GM12892 (cell line): Measurements from ENCODE around the gene OTOP2.
A peak's percentile ranks its signal among the peaks of the same experiment; 100 is the strongest.

ENCODE experiments used
- DNase-seq: peaks from one replicate; pipeline ENCODE4 v3.0.0; 2011; ENCODE audit not compliant: insufficient read length
- FAIRE-seq: peaks from 2 replicates; lab custom pipeline; 2011; peaks lifted over from hg19 to GRCh38; lab: Jason Lieb, UNC
- POLR2A ChIP-seq: IDR thresholded peaks from 2 replicates; pipeline ENCODE4 v1.6.1; 2011; ENCODE audit warnings: low read depth, low read length, control low read depth
- POLR2AphosphoS5 ChIP-seq: IDR thresholded peaks from 2 replicates; pipeline ENCODE4 v1.6.1; 2011; ENCODE audit warnings: low read depth, low read length, control low read depth
- TAF1 ChIP-seq: IDR thresholded peaks from 2 replicates; pipeline ENCODE4 v1.6.1; 2011; ENCODE audit warnings: low read depth, mild to moderate bottlenecking, control low read depth, low read length, borderline replicate concordance

OTOP2 gene

GRCh38 chr17:74936470-74936799 lies 12.4 kb downstream of the OTOP2 start:
- FAIRE-seq, result no peak
- no peak for DNase-seq
- no peak for TF ChIP-seq TAF1
- TF ChIP-seq POLR2AphosphoS5, result no peak
- no peak for TF ChIP-seq POLR2A

GRCh38 chr17:74937064-74938051 lies 13.3 kb downstream of the OTOP2 start:
- DNase-seq (no peak), FAIRE-seq (no peak)
- no peak for TF ChIP-seq TAF1
- TF ChIP-seq POLR2A, result no peak
- no peak for TF ChIP-seq POLR2AphosphoS5

- DNase-seq (no peak), FAIRE-seq (no peak)
- TF ChIP-seq POLR2AphosphoS5 (no peak), POLR2A (no peak), TAF1 (no peak)
These were observed 14.3 kb downstream of the OTOP2 start for GRCh38 chr17:74938194-74938950.

GRCh38 chr17:74939534-74939933 lies 15.5 kb downstream of the OTOP2 start:
- TF ChIP-seq POLR2A (no peak), TAF1 (no peak), POLR2AphosphoS5 (no peak)
- FAIRE-seq (no peak), DNase-seq (no peak)

GRCh38 chr17:74941128-74941725 lies 17.2 kb downstream of the OTOP2 start:
- TF ChIP-seq POLR2AphosphoS5 (no peak), TAF1 (no peak), POLR2A (no peak)
- no peak for FAIRE-seq

GRCh38 chr17:74943808-74944522 lies 19.9 kb downstream of the OTOP2 start:
- no peak for FAIRE-seq
- DNase-seq, result no peak
- TF ChIP-seq TAF1 (no peak), POLR2AphosphoS5 (no peak), POLR2A (no peak)

More at GRCh38 chr17:74941128-74941725, 17.2 kb downstream of the OTOP2 start:
- DNase-seq, result no peak

- TF ChIP-seq POLR2A, result peak; percentile 54; the same call in 1 of the 2 replicates
- no peak for TF ChIP-seq POLR2AphosphoS5
- FAIRE-seq, result peak; percentile 81
- DNase-seq, result no peak
These were observed 21.5 kb downstream of the OTOP2 start for GRCh38 chr17:74945543-74945942.

- DNase-seq (no peak), FAIRE-seq (no peak)
- TF ChIP-seq POLR2AphosphoS5 (no peak), POLR2A (no peak), TAF1 (no peak)
These were observed 22.6 kb downstream of the OTOP2 start for GRCh38 chr17:74946641-74947040.

- no peak for TF ChIP-seq POLR2AphosphoS5
- no peak for TF ChIP-seq TAF1
- no peak for TF ChIP-seq POLR2A
- FAIRE-seq, result no peak
- no peak for DNase-seq
These were observed 23.1 kb downstream of the OTOP2 start for GRCh38 chr17:74947041-74947754.

- TF ChIP-seq TAF1 (no peak), POLR2AphosphoS5 (no peak), POLR2A (no peak)
- DNase-seq (no peak), FAIRE-seq (no peak)
These were observed 25.5 kb downstream of the OTOP2 start for GRCh38 chr17:74949455-74950115.
